ENCODE results near the gene PRKCB.
A peak's percentile ranks its signal among the peaks of the same experiment; 100 is the strongest.
"Not testable (repeated sequence)": the region's sequence is repeated elsewhere in the genome, so short reads cannot be mapped to it uniquely, and the experiment has no call there.

Gene PRKCB

DNA sequence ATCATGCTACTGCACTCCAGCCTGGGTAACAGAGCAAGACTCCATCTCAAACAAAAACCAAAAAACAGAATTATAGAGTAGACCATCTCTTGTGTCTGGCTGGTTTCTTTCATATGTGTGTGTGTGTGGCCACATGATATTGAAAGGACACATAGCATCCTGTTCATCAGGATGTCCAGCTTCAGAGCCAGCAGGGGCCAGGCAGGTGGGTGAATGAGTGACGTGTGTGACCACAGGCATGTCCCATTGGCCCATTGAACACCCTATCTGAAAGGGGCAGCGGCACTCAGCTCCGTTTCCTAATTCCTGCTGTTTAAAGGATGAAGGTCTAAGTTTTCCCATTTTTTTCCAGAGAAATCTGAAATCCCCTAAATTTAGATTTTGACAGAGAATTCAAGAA lies 174.2 kb downstream of the PRKCB start:
- no peak for DNase-seq

- peak in 11 of 14 donors; percentile 11 to 61 (median 40) for DNase-seq
Observed at GRCh38 chr16:24010440-24011089, 174.8 kb downstream of the PRKCB start.

DNA sequence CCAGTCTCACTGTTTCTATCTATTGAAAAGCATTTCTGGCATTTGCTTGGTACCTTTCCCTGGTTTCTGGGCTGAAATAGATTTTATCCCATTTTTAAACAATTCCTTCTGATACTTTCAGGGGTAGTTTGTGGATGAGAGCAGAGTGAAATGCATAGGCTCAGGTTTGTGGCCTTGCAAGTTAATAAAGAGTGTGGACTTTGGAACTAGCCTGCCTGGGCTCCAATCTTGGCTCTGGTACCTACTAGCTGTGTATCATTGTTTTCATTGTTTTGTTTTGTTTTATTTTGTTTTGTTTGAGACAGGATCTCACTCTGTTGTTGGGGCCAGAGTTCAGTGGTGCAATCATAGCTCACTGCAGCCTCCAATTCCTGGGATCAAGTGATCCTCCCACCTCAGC lies 175.5 kb downstream of the PRKCB start:
- DNase-seq, result no peak

DNA sequence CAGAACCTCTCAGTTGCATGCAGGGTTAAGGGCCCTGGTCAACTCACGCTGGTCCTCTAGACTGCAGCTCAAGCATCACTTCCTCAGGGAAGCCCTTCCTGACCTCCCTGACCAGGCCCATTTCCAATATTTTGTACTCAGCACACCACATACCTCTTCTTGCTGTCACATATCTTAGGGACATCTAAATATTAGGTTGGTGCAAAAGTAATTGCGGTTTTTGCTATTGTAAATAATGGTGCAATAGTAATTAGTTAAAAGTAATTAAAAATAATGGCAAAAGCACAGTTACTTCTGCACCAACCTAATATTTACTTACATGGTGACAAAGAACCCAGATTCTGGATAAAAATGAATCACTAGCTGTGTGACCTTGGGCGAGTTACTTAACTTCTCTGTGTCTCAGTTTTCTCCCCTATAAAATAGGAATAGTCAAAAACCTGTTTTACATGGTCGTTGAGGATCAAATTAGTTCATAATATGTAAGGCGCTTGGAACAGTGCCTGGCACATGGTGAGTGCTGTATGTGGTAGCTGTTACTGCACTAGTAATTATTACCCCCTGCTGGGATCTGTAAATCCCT lies 177.4 kb downstream of the PRKCB start:
- no peak for DNase-seq

GRCh38 chr16:24013864-24014645 lies 178.3 kb downstream of the PRKCB start:
- DNase-seq, result peak in 1 of 14 donors; percentile 73

GRCh38 chr16:24014955-24015354 lies 179.2 kb downstream of the PRKCB start:
- not testable (repeated sequence) for DNase-seq

GRCh38 chr16:24015923-24016322 lies 180.1 kb downstream of the PRKCB start:
- no peak for DNase-seq

GRCh38 chr16:24018485-24018884 lies 182.7 kb downstream of the PRKCB start:
- no peak for DNase-seq

DNA sequence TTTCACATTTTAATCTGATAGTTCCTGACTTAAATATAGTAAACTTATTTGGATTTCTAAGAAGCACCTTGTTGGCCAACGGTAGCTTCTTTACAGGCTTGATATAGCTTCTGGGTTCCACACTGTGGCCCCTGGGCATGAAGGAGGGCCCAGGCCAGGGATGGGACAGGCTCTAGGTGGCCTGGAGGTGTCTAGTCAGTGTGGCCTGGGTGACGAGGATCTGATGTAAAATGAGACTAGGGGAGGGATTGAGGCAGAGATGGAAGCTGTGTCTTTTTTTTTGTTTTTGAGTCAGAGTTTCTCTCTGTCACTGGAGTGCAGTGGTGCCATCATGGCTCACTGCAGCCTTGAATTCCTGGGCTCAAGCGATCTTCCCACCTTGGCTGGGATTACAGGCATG lies 187.0 kb downstream of the PRKCB start:
- DNase-seq, result no peak

GRCh38 chr16:24023621-24024020 lies 187.8 kb downstream of the PRKCB start:
- no peak for DNase-seq

DNA sequence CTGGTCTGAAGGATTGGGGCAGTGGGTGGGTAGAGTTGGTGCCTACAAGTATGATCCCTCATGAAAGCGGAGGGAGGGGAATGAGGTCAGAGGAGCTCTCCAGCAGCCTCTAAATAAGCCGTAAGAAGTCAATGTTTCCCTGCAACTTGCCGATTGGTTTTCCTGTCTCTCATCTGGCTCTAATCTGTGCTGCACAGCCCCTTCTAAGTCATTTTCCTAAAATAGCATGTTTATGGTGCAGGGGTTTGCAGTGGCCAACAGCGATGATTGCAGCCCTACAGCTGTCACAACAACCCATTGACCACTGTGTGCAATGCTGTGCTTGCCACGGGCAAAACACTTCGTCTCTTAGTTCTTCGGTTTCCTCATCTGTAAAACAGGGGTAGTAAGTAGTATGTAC lies 189.2 kb downstream of the PRKCB start:
- DNase-seq, result no peak

DNA sequence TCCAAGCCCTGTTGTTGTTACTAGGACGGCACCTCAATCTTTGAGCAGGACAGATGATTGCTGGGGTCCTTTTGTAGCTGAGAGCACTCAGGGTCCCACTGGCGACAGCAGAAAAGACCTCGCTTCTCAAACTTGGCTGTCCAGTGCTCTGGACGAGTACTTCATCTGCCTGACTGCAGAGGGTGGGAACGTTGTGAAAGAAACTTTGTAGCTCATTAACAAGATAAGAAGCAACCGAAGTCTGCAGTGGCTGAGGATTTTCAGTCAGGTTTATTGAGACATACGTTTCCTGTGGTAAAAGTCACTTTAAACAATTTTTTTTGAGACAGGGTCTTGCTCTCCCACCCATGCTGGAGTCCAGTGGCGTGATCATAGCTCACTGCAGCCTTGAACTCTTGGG lies 191.7 kb downstream of the PRKCB start:
- no peak for DNase-seq

DNA sequence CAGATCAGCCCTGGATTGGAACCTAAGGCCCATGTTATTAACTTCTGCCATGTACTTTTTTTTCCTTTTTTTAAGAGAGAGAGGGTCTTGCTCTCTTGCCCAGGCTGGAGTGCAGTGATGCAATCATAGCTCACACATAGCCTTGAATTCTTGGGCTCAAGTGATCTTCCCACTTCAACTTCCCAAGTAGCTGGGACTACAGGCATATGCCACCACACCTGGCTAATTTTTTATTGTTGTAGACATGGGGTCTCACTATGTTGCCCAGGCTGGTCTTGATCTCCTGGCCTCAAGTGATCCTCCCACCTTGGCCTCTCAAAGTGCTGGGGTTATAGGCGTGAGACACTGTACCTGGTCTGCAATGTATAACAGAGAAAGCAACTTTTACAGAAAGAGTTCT lies 194.1 kb downstream of the PRKCB start:
- DNase-seq, result not testable (repeated sequence)

DNA sequence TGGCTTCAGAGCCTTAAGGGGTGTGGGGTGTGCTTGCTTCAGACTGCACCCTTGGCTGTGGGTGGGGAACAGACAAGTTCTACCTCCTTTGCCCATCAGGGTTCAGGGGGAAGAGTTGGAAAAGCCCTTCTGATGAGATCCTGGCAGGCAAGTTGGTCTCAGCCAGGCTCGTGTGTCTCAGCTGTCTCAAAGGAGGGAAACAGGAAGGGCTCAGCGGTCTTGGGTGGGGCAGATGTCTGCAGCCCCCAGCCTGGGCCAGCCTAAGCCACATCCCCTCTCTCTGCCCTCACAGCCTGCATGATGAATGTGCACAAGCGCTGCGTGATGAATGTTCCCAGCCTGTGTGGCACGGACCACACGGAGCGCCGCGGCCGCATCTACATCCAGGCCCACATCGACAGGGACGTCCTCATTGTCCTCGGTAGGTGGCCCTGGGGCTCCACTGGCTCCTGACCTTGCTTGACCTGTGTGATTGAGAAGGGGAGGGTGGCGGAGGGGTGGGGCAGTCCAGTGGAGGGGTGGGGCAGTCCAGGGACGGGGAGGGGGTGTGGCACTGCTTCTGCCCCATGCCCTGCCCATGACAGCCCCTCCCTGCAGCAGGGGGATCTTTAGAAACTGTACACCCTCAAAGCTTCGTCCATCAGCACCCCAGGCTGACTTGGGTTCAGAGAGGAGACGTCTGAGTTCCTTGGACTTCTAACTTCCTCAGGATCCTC lies 199.5 kb downstream of the PRKCB start:
- no peak for DNase-seq

GRCh38 chr16:24036038-24036543 lies 200.3 kb downstream of the PRKCB start:
- no peak for DNase-seq

GRCh38 chr16:24036614-24037013 lies 200.8 kb downstream of the PRKCB start:
- DNase-seq, result peak in 9 of 14 donors; percentile 1 to 31 (median 5)

DNA sequence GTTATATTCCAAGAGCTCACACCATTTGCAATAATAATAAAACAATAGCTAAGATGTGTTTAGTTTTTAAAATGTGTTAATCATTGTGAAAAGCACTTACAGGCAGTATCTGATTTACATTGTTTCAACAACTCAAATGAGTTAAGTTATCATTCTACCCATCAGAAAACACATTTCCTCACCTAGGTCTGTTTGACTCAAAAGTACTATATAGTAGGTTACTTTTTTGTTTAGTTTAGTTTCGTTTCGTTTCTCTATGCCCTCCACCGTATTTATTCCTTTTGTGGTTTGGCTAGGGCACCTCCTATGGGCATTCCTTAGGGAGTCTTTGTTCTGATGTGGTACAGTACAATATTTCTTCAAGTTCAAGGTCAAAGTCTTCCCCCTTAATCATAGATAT lies 201.6 kb downstream of the PRKCB start:
- no peak for DNase-seq

GRCh38 chr16:24041834-24042631 lies 206.2 kb downstream of the PRKCB start:
- peak in 13 of 14 donors; percentile 0 to 70 (median 19) for DNase-seq

- DNase-seq, result no peak
Observed at GRCh38 chr16:24044467-24044866, 208.7 kb downstream of the PRKCB start.

DNA sequence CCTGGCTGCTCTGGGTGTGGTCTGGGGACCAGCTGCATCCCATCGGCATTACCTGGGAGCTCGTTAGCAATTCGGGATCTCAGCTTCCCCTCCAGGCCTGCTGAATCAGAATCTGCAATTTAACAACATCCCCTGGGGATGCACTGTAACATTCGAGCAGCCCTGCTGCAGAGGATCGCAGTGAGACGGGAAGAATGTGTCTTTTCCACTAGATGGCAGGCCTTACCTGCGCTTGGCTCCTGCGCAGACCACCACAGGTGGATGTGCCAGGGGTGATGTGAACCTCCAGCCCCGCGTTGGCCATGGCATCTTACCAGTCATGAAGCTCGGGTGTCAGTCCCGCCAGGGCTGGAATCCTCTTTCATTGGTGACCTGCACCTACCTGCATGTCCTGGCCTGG lies 209.9 kb downstream of the PRKCB start:
- no peak for DNase-seq

- DNase-seq, result no peak
Observed at GRCh38 chr16:24046442-24046841, 210.7 kb downstream of the PRKCB start.

DNA sequence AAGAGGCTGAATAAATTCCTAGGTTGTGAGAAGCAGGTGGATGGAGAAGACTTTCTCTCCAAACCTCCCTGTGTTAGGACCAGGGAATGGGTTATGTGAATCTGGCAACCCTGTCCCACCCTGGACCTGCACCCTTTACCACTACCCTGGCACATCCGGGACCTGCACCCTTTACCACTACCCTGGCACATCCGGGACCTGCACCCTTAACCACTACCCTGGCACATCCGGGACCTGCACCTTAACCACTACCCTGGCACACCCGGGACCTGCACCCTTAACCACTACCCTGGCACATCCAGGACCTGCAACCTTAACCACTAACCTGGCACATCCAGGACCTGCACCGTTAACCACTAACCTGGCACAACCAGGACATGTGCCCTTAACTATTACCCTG lies 213.3 kb downstream of the PRKCB start:
- no peak for DNase-seq

Data from C1 segment of cervical spinal cord (tissue), 14 donors.